Mesendoderm (in vitro differentiated cells): ENCODE measurements around the gene CMIP.

ENCODE experiments used
- DNase-seq: peaks from one replicate; pipeline ENCODE4 v3.0.0; 2013
- H2AK5ac ChIP-seq: 2 replicates; pipeline ENCODE4 v1.6.1; 2013; ENCODE audit warnings: low read length, inconsistent platforms
- H2BK120ac ChIP-seq: 2 replicates; pipeline ENCODE4 v1.6.1; 2013; ENCODE audit warnings: low read depth, mild to moderate bottlenecking, low read length, moderate library complexity, mixed read lengths
- H2BK15ac ChIP-seq: replicated peaks from 2 replicates; pipeline ENCODE4 v1.6.1; 2013; ENCODE audit warnings: low read depth, mild to moderate bottlenecking, moderate library complexity
- H2BK5ac ChIP-seq: 2 replicates; pipeline ENCODE4 v1.6.1; 2013; ENCODE audit warnings: low read length, inconsistent platforms
- H3K18ac ChIP-seq: 2 replicates; pipeline ENCODE4 v1.6.1; 2013; ENCODE audit warnings: mild to moderate bottlenecking, low read length, mixed read lengths
- H3K23ac ChIP-seq: one replicate; pipeline ENCODE4 v1.6.1; 2013; ENCODE audit warnings: low read length
- H3K27ac ChIP-seq: 2 replicates; pipeline ENCODE4 v1.5.1; 2013; ENCODE audit warnings: low read depth, mild to moderate bottlenecking, inconsistent platforms, low read length, moderate library complexity
- H3K27me3 ChIP-seq: 2 replicates; pipeline ENCODE4 v1.6.1; 2013; ENCODE audit warnings: low read length, control low read depth, mild to moderate bottlenecking, inconsistent platforms; ENCODE audit not compliant: insufficient read depth, poor library complexity
- H3K36me3 ChIP-seq: 2 replicates; pipeline ENCODE4 v1.6.1; 2013; ENCODE audit warnings: low read length, inconsistent platforms; ENCODE audit not compliant: control insufficient read depth, insufficient read depth
- H3K4ac ChIP-seq: one replicate; pipeline ENCODE4 v1.6.1; 2013; ENCODE audit warnings: low read depth, mild to moderate bottlenecking, low read length, moderate library complexity
- H3K4me1 ChIP-seq: 2 replicates; pipeline ENCODE4 v1.6.1; 2013; ENCODE audit warnings: low read depth, low read length, inconsistent platforms; ENCODE audit not compliant: control insufficient read depth
- H3K4me2 ChIP-seq: 2 replicates; pipeline ENCODE4 v1.6.1; 2013; ENCODE audit warnings: low read length
- H3K4me3 ChIP-seq: 2 replicates; pipeline ENCODE4 v1.5.1; 2013; ENCODE audit warnings: mild to moderate bottlenecking, low read length
- H3K56ac ChIP-seq: one replicate; pipeline ENCODE4 v1.6.1; 2013; ENCODE audit warnings: low read length
- H3K79me1 ChIP-seq: 2 replicates; pipeline ENCODE4 v1.6.1; 2013; ENCODE audit warnings: low read length, inconsistent platforms
- H3K79me2 ChIP-seq: 2 replicates; pipeline ENCODE4 v1.6.1; 2013; ENCODE audit warnings: mild to moderate bottlenecking, low read length; ENCODE audit not compliant: control insufficient read depth, insufficient read depth
- H3K9ac ChIP-seq: 2 replicates; pipeline ENCODE4 v1.6.1; 2013; ENCODE audit warnings: low read length, inconsistent platforms
- H4K5ac ChIP-seq: one replicate; pipeline ENCODE4 v1.6.1; 2013; ENCODE audit warnings: low read length
- H4K8ac ChIP-seq: one replicate; pipeline ENCODE4 v1.6.1; 2013; ENCODE audit warnings: low read depth, mild to moderate bottlenecking, control low read depth, low read length, moderate library complexity
- WGBS: extraction: QIAGEN DNeasy Blood & Tissue Kit; methylation state at CpG from one replicate; pipeline ENCODE4 v1.1.7; 2013; ENCODE audit warnings: low lambda C conversion rate, missing lambda C conversion rate; ENCODE audit not compliant: insufficient coverage; ENCODE audit errors: extremely low coverage; 5-methylcytosine and 5-hydroxymethylcytosine counted together

Gene CMIP

GRCh38 chr16:81539009-81539758 lies 94.6 kb downstream of the CMIP start:
- Histone ChIP-seq H3K23ac (no peak overlapping the region), H2BK120ac (no peak overlapping the region), H2AK5ac (no peak overlapping the region), H3K36me3 (no peaks in the 10 kb centered on the region), H3K4me3 (no peak overlapping the region), H3K4me1 (peaks cover 2% of the 10 kb centered on the region), H2BK15ac (no peak overlapping the region), H3K27me3 (no peaks in the 10 kb centered on the region), H4K5ac (no peak overlapping the region), H3K79me1 (peaks cover 47% of the 10 kb centered on the region), H3K79me2 (peaks cover 40% of the 10 kb centered on the region), H3K56ac (no peak overlapping the region), H3K4me2 (no peak overlapping the region), H2BK5ac (no peak overlapping the region), H3K18ac (no peak overlapping the region), H3K9ac (no peak overlapping the region), H3K4ac (no peak overlapping the region), H3K27ac (no peak overlapping the region), H4K8ac (no peak overlapping the region)
- DNase-seq: no peak
- no CpG with 5 or more reads among the region's 18 CpGs for WGBS

GRCh38 chr16:81539759-81540472 lies 95.3 kb downstream of the CMIP start:
- Histone ChIP-seq H2BK15ac (no peak overlapping the region), H3K23ac (peak overlapping the region; percentile 4), H3K4me1 (peaks cover 2% of the 10 kb centered on the region), H3K79me2 (peaks cover 43% of the 10 kb centered on the region), H3K4me3 (no peak overlapping the region), H3K27me3 (no peaks in the 10 kb centered on the region), H3K9ac (no peak overlapping the region), H3K79me1 (peaks cover 53% of the 10 kb centered on the region), H2BK120ac (no peak overlapping the region), H4K5ac (no peak overlapping the region), H3K4ac (no peak overlapping the region), H2AK5ac (no peak overlapping the region), H3K36me3 (no peaks in the 10 kb centered on the region), H2BK5ac (no peak overlapping the region), H3K4me2 (no peak overlapping the region), H3K27ac (no peak overlapping the region), H3K56ac (no peak overlapping the region), H3K18ac (no peak overlapping the region), H4K8ac (no peak overlapping the region)
- no peak for DNase-seq
- WGBS: no CpG with 5 or more reads among the region's 19 CpGs

- Histone ChIP-seq H3K79me1 (peaks cover 59% of the 10 kb centered on the region), H3K18ac (no peak overlapping the region), H2BK120ac (no peak overlapping the region), H3K4me2 (no peak overlapping the region), H3K4me3 (no peak overlapping the region), H3K27ac (no peak overlapping the region), H3K4ac (no peak overlapping the region), H3K4me1 (peaks cover 2% of the 10 kb centered on the region), H3K56ac (no peak overlapping the region), H3K9ac (no peak overlapping the region), H3K23ac (no peak overlapping the region), H4K5ac (no peak overlapping the region), H4K8ac (no peak overlapping the region), H3K36me3 (no peaks in the 10 kb centered on the region), H3K27me3 (no peaks in the 10 kb centered on the region), H2BK15ac (no peak overlapping the region), H2BK5ac (no peak overlapping the region), H2AK5ac (no peak overlapping the region), H3K79me2 (peaks cover 40% of the 10 kb centered on the region)
- no peak for DNase-seq
- no CpG with 5 or more reads among the region's 8 CpGs for WGBS
Measured at GRCh38 chr16:81541314-81541713, 96.7 kb downstream of the CMIP start.

- no peak for DNase-seq
- Histone ChIP-seq H3K18ac (no peak overlapping the region), H3K27ac (no peak overlapping the region), H3K79me2 (peaks cover 42% of the 10 kb centered on the region), H3K4me2 (no peak overlapping the region), H3K9ac (no peak overlapping the region), H4K8ac (no peak overlapping the region), H4K5ac (no peak overlapping the region), H3K27me3 (no peaks in the 10 kb centered on the region), H2BK5ac (no peak overlapping the region), H3K4me3 (no peak overlapping the region), H3K23ac (no peak overlapping the region), H3K4ac (no peak overlapping the region), H2BK15ac (no peak overlapping the region), H3K79me1 (peaks cover 59% of the 10 kb centered on the region), H2BK120ac (no peak overlapping the region), H3K36me3 (no peaks in the 10 kb centered on the region), H3K4me1 (peaks cover 2% of the 10 kb centered on the region), H2AK5ac (no peak overlapping the region), H3K56ac (no peak overlapping the region)
- WGBS: no CpG with 5 or more reads among the region's 22 CpGs
Measured at GRCh38 chr16:81542609-81543570, 98.3 kb downstream of the CMIP start.

GRCh38 chr16:81543571-81543970 lies 99.0 kb downstream of the CMIP start:
- Histone ChIP-seq H2BK15ac (no peak overlapping the region), H3K79me1 (peaks cover 60% of the 10 kb centered on the region), H4K5ac (no peak overlapping the region), H3K27ac (no peak overlapping the region), H4K8ac (no peak overlapping the region), H2BK120ac (no peak overlapping the region), H3K23ac (no peak overlapping the region), H3K79me2 (peaks cover 41% of the 10 kb centered on the region), H3K4ac (no peak overlapping the region), H3K27me3 (no peaks in the 10 kb centered on the region), H3K4me2 (no peak overlapping the region), H3K9ac (no peak overlapping the region), H3K4me3 (no peak overlapping the region), H2AK5ac (no peak overlapping the region), H3K18ac (no peak overlapping the region), H3K56ac (no peak overlapping the region), H3K36me3 (no peaks in the 10 kb centered on the region), H3K4me1 (peaks cover 2% of the 10 kb centered on the region), H2BK5ac (no peak overlapping the region)
- no peak for DNase-seq
- no CpG with 5 or more reads among the region's 3 CpGs for WGBS
